ENCODE results near the gene FCGR3A.
A peak's percentile ranks its signal among the peaks of the same experiment; 100 is the strongest.
"Not testable (repeated sequence)": the region's sequence is repeated elsewhere in the genome, so short reads cannot be mapped to it uniquely, and the experiment has no call there.

The FCGR3A gene

DNA sequence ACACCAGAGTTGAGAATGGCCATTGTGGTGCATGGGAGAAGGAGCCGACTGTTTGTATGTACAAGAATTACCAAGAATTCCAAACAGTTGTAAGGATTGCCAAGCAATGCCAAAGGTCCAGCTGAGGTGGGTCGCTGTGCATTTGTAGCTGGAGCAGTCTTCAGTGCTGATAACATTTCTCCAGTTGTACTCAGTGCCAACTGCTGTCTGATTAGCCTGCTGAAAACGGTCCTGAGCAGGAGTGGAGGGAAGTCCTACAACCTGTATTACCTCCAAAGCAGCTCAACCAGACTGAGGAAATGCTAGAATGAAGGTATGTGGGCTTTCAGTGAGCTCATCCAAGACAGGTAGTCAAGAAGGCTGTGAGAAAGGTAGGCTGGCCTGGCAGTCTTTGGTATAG, 6.5 kb upstream of the FCGR3A start:
- not testable (repeated sequence) for DNase-seq

DNA sequence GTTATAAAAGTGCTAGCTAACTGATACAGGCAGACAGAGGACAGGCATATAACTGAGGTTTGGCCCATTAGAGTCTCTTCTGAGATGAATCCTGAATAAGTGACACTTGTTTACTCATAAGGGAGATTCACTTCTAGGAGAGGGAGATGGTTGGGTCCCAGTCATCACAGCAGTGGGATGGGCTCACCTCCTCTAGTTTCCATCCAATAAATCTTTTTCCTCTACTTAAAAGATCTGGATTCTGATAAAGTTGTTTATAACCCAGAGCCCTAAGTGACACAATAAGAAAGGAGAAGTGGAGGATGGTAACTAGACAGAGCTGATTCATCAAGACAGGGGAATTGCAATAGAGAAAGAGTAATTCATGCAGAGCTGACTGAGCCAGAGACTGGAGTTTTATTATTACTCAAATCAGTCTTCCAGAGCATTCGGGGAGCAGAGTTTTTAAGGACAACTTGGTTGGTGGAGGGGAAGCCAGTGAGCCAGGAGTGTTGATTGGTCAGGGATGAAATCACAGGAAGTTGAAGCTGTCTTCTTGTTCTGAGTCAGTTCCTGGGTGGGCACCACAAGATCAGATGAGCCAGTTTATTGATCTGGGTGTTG, 5.3 kb upstream of the FCGR3A start:
- DNase-seq, result peak in 1 of 2 donors; percentile 19

DNA sequence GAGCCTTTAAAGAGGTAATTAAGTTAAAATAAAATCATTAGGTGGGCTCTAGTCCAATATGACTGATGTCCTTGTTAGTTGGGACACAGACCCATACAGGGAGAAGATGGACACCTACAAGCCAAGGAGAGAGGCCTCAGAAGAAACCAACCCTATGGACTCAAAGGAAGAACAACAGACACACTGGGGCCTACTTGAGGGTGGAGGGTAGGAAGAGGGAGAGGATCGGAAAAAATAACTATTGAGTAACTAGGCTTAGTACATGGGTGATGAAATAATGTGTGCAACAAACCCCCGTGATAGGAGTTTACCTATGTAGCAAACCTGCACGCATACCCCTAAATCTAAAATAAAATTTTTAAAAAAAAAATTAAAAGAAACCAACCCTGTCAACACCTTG, 4.7 kb upstream of the FCGR3A start:
- DNase-seq, result not testable (repeated sequence)

DNA sequence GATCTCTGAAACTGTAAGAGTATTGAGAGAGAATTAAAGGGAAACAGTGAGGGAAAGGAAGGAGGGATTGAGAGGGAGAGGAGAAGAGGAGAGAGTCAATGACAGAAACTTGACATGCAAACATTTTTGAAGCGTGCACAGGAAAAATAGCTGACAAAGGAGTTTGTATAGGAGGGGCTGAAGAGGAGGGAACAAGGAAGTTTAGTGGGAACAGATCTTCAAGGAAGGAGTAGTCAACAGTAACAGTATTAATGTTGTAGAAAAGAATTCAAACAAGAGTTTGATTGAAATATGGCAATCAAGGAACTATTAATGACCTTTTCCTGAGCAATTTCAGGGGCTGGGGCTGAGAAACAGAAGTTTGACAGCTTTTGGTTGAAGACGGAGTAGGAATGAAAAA, 4.0 kb upstream of the FCGR3A start:
- not testable (repeated sequence) for DNase-seq

DNA sequence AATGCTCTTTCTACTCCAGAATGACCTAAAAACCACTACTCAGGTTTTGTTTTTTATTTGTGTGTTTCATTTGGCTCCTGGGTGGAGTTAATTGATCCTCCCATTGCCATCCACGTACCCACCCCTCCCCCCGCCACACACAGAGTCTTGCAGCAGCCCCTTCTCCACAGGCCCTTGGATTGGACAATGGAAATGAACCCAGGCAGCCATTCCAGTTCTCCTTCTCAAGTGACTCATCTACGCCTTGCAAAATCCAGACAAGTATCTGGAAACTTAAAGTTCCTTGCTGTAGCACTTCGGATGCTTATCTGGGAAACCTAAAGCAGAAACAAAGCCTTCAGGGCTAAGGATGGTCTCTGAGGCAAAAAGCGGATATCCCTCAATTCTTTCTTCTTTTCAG, 1.3 kb upstream of the FCGR3A start:
- not testable (repeated sequence) for DNase-seq

DNA sequence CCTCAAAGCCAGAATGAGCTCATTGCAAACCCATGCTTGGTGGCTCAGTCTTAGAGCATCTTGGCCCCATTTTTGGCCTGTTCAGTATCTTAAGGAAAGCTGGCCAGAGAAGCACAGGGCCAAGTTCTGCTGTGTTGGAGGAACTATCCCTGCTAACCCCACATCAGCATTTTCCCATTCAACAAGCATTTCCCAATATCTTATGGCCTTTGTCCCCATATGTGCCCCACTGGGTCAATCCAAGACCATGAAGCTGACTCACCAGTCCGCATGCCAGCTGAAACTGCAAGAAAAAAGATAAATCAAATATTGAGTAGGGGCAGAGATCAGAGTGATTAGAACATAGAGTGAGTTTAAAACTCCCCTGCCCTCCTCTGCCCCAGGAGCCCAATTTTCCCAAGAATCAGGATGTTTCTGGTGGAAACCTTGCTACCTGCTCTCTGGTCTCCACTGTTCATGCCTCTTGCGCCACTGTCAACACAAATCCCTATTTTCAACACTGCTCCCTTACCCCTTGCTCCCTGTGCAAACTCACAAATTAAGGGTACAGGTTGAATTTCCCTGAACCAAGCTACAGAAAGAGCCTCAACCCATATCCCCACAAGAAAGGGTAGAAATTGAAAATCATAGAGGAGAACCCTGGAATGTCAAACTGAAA, 740 bp downstream of the FCGR3A start:
- DNase-seq, result peak in 1 of 2 donors; percentile 47

DNA sequence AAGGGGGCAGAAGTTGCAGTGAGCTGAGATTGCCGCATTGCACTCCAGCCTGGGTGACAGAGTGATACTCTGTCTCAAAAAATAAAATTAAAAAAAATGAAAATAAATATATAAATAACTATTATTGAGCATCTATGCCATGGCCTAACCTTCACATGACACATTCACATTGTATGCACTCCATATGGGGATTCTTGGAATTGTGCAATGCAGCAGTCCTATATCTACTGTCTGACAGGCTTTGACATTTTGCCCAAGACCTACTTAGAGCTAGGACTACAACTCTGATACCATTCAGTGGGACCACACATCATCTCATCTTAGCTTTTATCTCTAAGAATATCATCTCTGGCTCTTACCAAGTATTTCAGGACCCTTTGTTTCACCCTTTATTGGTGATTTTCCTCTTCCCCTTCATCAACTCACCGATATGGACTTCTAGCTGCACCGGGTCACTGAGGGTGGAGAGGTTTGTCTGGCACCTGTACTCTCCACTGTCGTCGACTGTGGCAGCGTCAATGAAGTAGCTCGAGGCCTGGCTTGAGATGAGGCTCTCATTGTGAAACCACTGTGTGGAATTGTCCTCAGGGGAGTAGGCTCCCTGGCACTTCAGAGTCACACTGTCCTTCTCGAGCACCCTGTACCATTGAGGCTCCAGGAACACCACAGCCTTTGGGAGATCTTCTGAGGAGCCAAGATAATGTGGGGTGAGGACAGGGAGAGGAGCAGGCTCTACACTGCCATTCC, 1.4 kb downstream of the FCGR3A start:
- DNase-seq, result peak in 1 of 2 donors; percentile 50

DNA sequence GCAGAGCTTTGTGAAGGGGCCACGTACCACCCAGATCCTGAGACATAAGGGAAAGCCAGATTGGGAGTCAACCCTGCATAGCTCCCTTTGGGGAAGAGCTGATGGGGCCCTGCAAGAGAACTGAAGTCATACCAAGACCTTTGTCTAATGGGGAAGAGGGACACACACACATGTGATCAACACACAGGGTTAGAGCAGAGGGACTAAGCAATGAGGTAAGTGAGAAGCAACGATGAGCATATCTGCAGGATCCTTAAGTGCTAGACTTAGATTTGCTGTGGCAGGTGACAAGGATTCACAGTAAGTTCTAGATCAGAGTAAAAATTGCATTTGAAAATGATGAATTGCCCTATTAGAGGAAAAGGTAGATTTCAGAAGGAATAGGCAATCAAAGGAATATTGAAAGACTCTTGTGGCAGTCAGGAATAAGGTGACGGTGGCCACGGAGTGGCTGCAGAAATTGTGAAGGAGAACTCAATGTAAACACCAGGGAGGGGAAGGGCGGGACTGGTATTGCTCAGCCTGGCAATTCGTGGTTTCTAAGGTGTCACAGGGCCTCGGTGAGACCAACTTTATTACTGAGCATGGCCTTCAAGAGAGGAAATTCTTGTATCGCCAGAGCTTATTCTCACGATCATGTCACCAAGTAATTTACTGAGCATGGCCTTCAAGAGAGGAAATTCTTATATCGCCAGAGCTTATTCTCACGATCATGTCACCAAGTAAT, 4.5 kb downstream of the FCGR3A start:
- DNase-seq, result not testable (repeated sequence)

DNA sequence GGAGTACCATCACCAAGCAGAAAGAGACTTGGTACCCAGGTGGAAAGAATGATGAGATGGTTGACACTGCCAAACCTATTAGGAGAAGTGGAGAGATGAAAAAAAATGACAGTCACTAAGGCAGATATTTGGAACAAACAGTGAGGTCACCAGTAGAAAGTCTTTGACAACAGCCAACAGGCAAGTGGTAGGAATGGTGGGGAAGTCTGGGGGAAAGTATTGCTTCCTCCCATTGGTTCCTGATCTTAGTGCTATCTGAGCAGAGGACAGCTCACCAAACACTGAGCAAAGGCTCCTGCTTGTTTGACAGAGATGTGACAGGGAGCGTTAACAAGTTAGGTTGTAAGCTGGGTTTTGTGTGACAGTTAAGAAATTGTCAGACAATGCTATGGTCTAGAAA, 6.5 kb downstream of the FCGR3A start:
- DNase-seq, result peak in 1 of 2 donors; percentile 38

DNA sequence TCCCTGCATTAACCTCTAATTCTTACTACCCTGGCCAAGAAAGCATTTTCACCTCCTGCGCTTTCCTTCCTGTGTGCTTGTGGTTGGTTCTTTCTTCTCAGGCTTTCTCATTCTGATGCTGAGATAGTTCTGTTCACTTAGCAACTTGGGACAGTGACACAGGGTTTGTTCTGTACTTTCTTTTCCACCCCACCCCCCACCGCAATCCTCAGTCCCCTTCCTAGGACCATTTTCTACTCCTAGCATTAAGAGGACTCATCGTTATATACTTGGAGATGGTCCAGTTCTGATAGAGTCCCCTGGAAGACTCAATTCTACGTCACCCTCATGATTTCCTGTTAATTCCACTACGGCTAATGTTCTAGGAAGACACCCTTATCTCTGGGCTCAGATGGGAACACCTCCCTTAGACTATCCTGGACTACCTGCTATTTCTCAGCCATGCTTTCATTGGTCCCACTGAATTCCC, 7.5 kb downstream of the FCGR3A start:
- DNase-seq, result not testable (repeated sequence)

DNA sequence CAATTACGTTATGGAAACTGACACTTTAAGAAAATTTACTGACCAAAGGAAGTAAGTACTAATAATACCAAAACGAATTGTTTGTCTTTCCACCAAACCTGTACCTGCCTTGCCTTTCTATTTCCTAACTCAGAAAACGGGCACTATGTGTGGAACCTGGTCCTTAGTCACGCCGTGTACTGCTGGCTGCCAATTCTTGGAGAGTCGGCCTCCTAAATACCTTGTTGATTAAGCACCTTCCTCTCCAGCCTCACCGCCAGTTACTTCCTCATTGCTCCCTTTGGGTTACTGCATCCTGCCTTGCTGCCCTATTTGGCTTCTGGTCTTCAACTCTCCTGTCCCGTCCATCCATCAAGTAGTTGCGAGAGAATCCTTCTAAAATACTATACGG, 9.1 kb downstream of the FCGR3A start:
- DNase-seq, result not testable (repeated sequence)

DNA sequence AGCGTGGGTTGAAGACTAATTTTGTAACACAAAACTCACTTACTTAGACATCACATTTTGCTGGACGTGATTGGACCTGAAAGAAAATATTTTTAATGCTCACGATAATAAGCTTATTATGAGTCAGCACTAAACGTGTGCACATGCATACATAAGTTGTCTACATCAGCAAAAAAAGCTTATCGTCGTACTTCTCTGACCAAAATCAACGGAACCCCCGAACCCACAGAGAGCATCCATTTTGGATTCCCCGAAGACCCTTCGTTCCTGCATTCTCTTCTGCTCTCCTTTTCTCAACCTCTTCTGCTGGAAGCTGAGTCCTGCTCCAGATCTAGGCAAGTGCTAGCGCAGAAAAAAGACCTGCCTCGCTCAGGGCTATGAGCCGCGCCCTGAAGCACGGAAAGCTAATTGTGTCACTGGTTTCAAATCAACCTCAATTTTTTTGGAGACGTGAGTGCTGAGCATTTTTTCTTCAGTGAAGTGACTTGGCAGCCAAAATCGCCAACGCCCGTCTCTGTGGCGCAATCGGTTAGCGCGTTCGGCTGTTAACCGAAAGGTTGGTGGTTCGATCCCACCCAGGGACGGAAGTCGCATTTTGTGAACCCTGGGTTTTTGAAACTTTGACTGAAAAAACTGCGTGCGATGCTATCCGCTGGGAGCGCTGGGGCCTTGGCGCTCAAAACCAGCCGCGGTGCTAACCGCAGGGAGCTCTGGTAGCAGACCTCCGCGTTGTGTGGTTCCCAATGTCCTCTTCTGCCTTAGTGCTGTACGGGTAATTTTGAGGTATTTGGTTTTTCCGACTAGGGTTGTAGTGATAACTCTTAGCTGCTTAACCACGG, 9.7 kb downstream of the FCGR3A start:
- DNase-seq, result peak; percentile 60 to 98

DNA sequence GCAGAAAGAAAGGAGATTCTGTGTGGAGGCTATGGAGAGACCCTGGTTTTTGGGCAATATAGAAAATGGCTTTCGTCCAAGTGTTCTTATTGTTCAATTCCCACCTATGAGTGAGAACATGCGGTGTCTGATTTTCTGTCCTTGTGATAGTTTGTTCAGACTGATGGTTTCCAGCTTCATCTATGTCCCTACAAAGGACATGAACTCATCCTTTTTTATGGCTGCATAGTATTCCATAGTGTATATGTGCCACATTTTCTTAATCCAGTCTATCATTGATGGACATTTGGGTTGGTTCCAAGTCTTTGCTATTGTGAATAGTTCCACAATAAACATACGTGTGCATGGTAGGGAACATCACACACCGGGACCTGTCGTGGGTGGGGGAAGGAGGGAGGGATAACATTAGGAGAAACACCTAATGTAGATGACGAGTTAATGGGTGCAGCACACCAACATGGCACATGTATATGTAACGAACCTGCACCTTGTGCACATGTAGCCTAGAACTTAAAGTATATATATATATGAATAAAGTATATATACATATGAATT, 10.6 kb downstream of the FCGR3A start:
- not testable (repeated sequence) for DNase-seq

DNA sequence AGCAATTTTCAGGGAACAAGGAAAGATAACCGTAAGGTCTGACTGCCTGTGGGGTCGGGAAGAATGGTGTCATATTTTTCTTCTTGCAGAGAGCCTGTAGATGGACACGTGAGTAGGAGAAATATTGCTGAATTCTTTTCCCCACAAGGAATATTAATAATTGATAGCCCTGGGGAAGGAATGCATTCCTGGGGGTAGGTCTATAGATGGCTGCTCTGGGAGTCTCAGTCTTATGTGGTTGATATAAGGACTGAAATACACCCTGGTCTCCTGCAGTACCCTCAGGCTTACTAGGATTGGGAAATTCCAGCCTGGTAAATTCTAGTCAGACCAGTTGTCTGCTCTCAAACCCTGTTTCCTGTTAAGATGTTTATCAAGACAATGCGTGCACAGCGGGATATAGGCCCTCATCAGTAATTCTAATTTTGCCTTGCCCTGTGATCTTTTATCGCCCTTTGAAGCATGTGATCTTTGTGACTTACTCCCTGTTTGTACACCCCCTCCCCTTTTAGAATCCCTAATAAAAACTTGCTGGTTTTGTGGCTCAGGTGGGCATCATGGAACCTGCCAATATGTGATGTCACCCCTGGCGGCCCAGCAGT, 12.4 kb downstream of the FCGR3A start:
- not testable (repeated sequence) for DNase-seq

DNA sequence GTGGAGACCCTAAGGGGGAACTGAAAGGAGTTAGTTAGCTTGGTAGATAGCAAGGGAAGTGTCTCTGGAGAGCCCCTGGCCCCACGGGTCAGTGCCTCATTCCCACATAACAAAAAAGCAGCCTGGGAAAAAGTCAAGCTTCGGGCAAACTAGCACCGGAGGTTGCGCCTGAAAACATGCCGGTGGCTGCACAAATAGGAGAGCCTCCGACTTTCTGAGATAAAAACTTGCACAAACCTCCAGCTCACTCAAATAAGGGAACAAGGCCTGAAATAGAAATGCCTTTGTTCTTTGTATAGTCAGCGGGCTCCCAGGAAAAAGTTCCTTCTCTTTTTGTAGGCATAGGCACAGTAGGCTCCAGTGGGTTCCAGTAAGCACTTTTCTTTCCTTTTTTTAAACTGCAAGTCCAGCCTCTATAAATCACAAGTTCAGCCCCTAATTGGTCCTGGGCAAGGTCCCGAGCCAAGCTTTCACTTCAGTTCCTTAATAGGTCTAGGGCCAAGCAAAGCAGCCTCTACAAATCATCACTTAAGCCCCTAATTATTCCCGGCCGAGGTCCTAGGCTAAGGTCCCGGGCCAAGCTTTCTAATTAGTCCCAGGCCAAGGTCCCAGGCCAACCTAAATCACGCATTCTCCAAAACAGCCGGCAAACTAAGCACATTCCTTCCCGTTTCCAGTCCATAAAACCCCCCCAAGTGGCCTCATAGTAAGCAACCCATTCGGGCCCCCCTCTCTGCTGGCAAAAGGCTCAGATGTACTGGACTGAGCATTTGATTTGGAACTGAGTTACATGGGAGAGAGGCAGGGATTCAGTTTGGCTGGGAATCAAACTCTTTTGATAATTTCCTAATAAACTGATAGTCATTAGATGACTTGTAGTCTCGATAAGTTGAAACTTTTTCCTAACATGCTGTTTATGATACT, 16.7 kb downstream of the FCGR3A start:
- DNase-seq, result peak; percentile 28 to 46

DNA sequence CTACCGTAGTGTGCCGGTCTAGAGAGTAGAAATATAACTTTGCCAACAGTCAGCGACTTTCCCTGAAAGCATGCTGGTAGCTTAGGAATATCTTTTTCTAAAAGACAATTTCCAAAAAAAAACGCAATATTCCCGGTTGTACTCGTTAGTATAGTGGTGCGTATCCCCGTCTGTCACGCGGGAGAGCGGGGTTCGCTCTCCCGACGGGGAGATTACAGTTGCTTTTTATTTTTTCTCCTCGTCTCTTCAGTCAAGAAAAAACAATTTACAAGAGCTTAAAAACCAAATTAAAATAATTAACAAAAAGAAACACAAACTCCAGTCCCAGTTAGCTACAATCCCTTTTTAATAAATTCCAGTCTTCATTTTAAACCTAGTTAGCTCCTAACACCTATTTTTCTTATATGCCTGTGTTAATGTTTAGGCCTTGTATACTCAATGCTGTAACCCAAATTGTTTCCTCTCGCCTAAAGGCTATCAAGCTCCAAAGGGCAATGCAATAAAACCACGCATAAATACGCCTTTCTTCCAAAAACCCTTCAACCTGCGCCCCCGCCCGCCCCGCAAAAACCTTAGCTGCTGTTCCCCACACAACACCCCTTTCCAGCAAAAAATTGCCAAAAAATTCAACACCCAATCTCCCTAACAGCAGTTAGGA, 17.5 kb downstream of the FCGR3A start:
- DNase-seq, result no peak

DNA sequence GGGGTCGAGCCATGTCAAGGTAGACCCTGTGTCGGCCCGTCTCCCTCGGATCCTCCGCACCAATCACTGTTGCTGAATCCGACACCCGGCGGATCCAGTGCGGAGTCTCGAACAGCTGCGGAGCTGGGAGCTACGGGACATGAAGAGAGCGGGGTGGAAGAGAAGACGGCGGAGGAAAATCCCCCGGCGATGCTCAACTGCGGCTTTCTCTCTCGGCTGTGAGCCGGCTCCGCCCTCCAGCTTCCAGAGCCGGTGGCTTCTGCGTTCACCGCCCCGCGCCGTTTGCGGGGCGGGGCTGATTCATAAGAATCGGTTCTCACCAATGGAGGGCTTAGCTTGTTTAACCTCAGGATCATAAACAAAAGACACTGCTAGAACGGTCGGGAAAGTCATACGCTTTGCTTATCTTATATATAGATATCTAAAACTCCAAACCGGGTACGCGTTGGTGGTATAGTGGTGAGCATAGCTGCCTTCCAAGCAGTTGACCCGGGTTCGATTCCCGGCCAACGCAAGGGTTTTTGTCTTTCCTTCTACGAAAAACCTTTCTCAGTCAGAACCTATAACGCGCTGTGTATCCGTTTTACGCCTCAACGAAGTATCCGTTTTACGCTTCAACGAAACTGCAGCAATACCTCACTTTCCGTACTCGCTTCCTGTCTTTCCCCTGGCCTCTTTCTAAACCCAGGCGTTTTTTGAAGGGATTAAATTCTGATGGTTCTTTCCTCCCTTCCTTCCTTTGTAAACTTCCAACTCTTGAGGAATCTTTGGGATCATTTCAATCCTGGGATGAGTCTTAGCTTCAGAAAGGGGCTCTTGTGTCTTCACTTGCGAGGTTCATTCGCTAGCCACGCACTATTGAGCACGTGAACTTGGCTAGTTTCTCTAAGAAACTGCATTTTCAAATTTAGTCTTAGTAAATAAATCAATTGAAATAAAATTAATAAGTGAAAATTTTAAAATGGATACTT, 18.7 kb downstream of the FCGR3A start:
- peak; percentile 84 to 97 for DNase-seq

DNA sequence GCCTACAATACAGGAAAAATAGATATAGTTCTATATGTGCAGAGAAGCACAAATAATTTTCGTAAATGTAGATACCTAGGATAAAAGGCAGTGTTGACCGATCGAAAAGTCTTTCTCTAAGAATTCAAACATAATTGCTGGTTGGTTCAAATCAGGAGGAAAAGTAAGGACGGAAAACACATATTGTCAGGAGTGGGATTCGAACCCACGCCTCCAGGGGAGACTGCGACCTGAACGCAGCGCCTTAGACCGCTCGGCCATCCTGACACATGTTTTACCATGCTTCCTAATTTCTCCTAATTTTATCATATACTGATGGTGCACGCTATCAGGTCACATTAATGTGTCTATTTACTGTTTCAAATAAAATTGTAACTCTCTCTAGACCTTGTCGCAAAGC, 19.5 kb downstream of the FCGR3A start:
- DNase-seq, result peak; percentile 39 to 82

All from inflammatory macrophage treated with lipopolysaccharide for 1 hour (primary cell).